Bladder microvascular endothelial cell (primary cell): ENCODE data around the gene TP53TG3E. TPM values are rescaled to one million over a fixed set of nuclear protein-coding genes. Genes with fewer than 3 reads are reported as not detected.

Source experiments
- total RNA-seq: library from RNA; depleted of rRNA; stranded (reverse); fragments of >200 nt; gene quantifications from 2 replicates; pipeline ENCODE4 v1.2.3, GENCODE V29; 2014

The TP53TG3E gene, protein sequence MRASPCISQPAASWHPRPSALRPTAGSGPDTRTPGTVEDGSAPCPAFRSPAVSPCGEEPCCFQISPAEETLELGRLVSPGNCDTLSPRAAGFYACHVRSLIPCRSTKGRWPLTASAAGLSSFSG
- not detected in 2 replicates for total RNA-seq

DNA sequence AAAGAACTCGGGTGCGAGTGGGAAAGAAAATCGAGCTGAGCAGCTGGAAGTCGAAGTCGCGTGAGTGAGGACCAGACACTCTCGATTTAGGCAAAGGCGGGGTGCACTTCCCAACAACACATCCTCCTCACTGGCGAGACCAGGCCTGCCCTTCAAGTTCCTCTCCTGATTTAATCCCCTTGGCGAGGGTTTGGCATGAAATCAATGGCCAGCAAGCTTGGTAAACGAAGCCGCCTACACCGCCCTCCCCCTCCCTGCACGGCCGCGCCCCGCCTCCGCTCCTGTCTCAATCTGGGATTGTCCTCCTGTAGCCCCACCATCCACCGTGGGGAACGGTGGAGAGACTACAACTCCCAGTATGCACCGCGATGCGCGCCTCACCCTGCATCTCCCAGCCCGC lies at the start of gene TP53TG3E:
Gene TP53TG3E, plus strand, starts transcription at position 301 of the 400 bp plus-strand sequence. Its CDS starts 68 bp downstream, at position 369.

Other genes starting within 250 kb of the TP53TG3E start
- not detected in 2 replicates for gene TP53TG3C, start 110.1 kb upstream of the TP53TG3E start, total RNA-seq
- gene TP53TG3B, start 56.5 kb downstream of the TP53TG3E start, total RNA-seq, result not detected in 2 replicates
- gene TP53TG3F, start 155.3 kb downstream of the TP53TG3E start, total RNA-seq, result not detected in 2 replicates